GM10248 (cell line): Measurements from ENCODE around the gene CNTNAP2.

ENCODE experiments used
- CTCF ChIA-PET: fragments of 300-600 bp; sonication (Branson Sonifier 250); formaldehyde crosslinking; extraction: SDS; loops from one replicate; lab custom pipeline; 2021; ENCODE audit warnings: antibody characterized with exemption; lab: Yijun Ruan, JAX
- POLR2A ChIA-PET: fragments of 350-650 bp; sonication (Branson Sonifier 250); formaldehyde crosslinking; extraction: SDS; loops from one replicate; lab custom pipeline; 2020; ENCODE audit warnings: antibody characterized with exemption; lab: Yijun Ruan, JAX
- DNase-seq: peaks from one replicate; pipeline ENCODE4 v3.0.0; 2012; ENCODE audit errors: extremely low spot score
- CTCF ChIP-seq: IDR thresholded peaks from 2 replicates; pipeline ENCODE4 v1.5.1; 2012; ENCODE audit warnings: mild to moderate bottlenecking, low read depth; ENCODE audit errors: extremely low read depth, missing control alignments, control extremely low read depth

Gene CNTNAP2

GRCh38 chr7:148466120-148466519 lies 2349.5 kb downstream of the CNTNAP2 start:
- no peak for DNase-seq
- TF ChIP-seq CTCF, result no peak
- ChIA-PET POLR2A (no interaction called here), CTCF (no interaction called here)

- CTCF ChIA-PET, result no interaction called here
- DNase-seq, result no peak
- TF ChIP-seq CTCF, result no peak
- POLR2A ChIA-PET, result no interaction called here
Measured at GRCh38 chr7:148468700-148469098, 2352.1 kb downstream of the CNTNAP2 start.
